ENCODE measurements around the gene CAD. TPM values are rescaled to one million over a fixed set of nuclear protein-coding genes. Genes with fewer than 3 reads are reported as not detected.
A peak's percentile ranks its signal among the peaks of the same experiment; 100 is the strongest.
"Not testable (repeated sequence)": the region's sequence is repeated elsewhere in the genome, so short reads cannot be mapped to it uniquely, and the experiment has no call there.

Gene CAD
- total RNA-seq, 2 donors from 2014 or later: 18.4 to 36.9 TPM

DNA sequence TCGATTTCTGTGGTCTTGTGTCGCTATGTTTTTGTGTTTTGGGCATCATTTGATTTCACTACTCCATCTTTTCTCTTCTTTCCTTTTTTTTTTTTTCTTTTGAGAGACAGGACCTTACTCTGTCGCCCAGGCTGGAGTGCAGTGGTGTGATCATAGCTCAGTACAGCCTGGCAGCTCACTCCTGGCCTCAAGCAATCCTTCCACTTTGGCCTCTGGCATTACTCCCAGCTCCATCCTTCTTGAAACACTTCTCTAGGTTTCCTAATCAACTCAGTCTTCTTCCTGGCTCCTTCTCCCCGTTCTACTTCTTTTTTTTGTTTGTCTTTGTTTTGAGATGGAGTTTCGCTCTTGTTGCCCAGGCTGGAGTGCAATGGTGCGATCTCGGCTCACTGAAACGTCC, 41.8 kb upstream of the CAD start:
- no peaks in the 10 kb centered on the region for H3K9me3 ChIP-seq
- intact Hi-C loops (cut with DNase I): no loop called here
- no peak for ATAC-seq
- 57 to 61% methylated on average over 8 of the region's 8 CpGs for WGBS, 2 donors
- peak in 1 of 4 donors; percentile 9 for DNase-seq
- TF ChIP-seq POLR2A (IDR thresholded peaks at IDR 0.05): no peak
- TF ChIP-seq, protein P1, sequence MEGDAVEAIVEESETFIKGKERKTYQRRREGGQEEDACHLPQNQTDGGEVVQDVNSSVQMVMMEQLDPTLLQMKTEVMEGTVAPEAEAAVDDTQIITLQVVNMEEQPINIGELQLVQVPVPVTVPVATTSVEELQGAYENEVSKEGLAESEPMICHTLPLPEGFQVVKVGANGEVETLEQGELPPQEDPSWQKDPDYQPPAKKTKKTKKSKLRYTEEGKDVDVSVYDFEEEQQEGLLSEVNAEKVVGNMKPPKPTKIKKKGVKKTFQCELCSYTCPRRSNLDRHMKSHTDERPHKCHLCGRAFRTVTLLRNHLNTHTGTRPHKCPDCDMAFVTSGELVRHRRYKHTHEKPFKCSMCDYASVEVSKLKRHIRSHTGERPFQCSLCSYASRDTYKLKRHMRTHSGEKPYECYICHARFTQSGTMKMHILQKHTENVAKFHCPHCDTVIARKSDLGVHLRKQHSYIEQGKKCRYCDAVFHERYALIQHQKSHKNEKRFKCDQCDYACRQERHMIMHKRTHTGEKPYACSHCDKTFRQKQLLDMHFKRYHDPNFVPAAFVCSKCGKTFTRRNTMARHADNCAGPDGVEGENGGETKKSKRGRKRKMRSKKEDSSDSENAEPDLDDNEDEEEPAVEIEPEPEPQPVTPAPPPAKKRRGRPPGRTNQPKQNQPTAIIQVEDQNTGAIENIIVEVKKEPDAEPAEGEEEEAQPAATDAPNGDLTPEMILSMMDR (IDR thresholded peaks at IDR 0.05): no peak
- no peak overlapping the region for H3K27ac ChIP-seq
- no peak overlapping the region for H3K4me3 ChIP-seq
- H3K36me3 ChIP-seq (replicated peaks in 1 of 2; ENCODE audit: insufficient read depth in 1 of 2, low read depth in 2 of 2): no peaks in the 10 kb centered on the region
- H3K27me3 ChIP-seq: peaks cover 0 to 18% of the 10 kb centered on the region in 2 donors
- H3K4me1 ChIP-seq: peaks cover 5% of the 10 kb centered on the region

DNA sequence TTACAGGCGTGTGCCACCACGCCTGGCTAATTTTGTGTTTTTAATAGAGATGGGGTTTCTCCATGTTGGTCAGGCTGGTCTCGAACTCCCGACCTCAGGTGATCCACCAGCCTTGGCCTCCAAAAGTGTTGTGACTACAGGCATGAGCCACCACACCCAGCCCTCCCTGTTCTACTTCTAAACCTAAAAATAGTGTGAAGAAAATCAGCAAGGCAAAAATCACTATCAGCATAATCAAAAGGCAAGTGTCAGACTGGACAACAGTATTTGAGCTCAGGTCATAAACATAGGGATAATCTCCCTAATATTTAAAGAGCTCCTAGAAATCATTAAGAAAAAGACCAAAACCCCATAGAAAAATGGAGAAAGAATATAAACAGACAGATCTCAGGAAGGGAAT, 41.4 kb upstream of the CAD start:
- DNase-seq; H3K27ac ChIP-seq; H3K4me1 ChIP-seq; ATAC-seq; H3K9me3 ChIP-seq; intact Hi-C loops (cut with DNase I); H3K36me3 ChIP-seq (replicated peaks in 1 of 2; ENCODE audit: insufficient read depth in 1 of 2, low read depth in 2 of 2); H3K4me3 ChIP-seq: not testable (repeated sequence)
- H3K27me3 ChIP-seq: peaks cover 0 to 18% of the 10 kb centered on the region in 2 donors
- 73 to 88% methylated on average over 2 to 4 of the region's 4 CpGs for WGBS, 2 donors

DNA sequence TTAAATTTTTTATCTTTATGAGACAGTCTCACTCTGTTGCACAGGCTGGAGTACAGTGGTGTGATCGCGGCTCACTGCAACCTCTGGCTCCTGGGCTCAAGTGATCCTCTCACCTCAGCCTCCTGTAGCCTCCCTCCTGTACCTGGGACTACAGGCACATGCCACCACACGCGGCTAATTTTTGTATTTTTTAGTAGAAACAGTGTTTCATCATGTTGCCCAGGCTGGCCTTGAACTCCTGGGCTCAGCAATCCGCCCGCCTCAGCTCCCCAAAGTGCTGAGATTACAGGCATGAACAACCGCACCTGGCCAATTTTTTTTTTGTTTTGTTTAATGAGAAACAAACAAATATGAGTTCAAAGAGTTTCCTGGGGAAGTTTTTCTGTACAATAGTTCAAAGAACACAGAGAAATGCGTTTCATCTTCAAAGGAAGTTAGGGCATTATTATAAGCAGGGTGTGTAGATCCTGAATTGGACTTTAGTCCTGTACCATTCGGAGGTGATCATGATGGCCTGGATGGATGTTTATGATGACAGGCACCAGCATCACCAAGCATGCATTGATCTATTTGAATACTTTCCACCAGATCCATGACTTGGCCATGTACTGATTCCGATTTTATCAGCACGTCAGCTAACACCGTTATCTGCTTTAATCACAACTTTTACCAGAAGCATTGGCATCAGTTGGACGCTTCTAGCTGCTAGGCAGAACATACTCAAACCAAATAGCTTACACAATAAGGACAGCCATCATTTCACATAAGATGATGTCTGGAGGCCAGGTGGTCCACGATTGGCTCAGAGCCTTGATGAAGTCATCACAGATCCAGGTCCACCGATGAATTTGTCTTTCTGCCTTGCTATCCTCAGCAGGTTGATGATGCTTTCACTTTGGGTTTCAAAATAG, 39.5 kb upstream of the CAD start:
- Histone ChIP-seq H3K4me3 (no peak overlapping the region), H3K4me1 (no peaks in the 10 kb centered on the region), H3K27me3 (peaks cover 0 to 18% of the 10 kb centered on the region in 2 donors), H3K36me3 (replicated peaks in 1 of 2; ENCODE audit: insufficient read depth in 1 of 2, low read depth in 2 of 2) (no peaks in the 10 kb centered on the region), H3K9me3 (no peaks in the 10 kb centered on the region), H3K27ac (no peak overlapping the region)
- WGBS, 2 donors: 55% methylated on average over 15 of the region's 15 CpGs
- no peak for ATAC-seq
- TF ChIP-seq, protein P1 (IDR thresholded peaks at IDR 0.05): no peak
- TF ChIP-seq POLR2A (IDR thresholded peaks at IDR 0.05): no peak
- intact Hi-C loops (cut with DNase I): no loop called here
- no peak for DNase-seq

DNA sequence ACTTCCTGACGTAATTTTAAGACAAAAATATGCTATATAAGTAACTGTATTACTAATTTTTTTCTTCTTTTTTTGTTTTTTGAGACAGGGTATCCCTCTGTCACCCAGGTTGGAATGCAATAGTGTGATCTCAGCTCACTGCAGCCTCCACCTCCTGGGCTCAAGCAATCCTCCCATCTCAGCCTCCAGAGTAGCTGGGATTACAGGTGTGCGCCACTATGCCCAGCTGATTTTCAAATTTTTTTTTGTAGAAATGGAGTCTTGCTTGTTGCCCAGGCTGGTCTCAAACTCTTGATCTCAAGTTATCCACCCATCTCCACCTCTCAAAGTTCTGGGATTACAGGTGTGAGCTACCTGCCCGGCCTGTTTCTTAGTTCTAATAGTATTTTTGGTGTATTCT, 38.7 kb upstream of the CAD start:
- H3K27me3 ChIP-seq: peaks cover 0 to 18% of the 10 kb centered on the region in 2 donors
- no peak overlapping the region for H3K4me3 ChIP-seq
- H3K27ac ChIP-seq: no peak overlapping the region
- intact Hi-C loops (cut with DNase I): no loop called here
- H3K36me3 ChIP-seq (replicated peaks in 1 of 2; ENCODE audit: insufficient read depth in 1 of 2, low read depth in 2 of 2): no peaks in the 10 kb centered on the region
- TF ChIP-seq, protein P1 (IDR thresholded peaks at IDR 0.05): no peak
- no peak for TF ChIP-seq POLR2A (IDR thresholded peaks at IDR 0.05)
- DNase-seq (no peak), ATAC-seq (no peak)
- 71 to 81% methylated on average over 3 of the region's 3 CpGs for WGBS, 2 donors
- no peaks in the 10 kb centered on the region for H3K4me1 ChIP-seq
- no peaks in the 10 kb centered on the region for H3K9me3 ChIP-seq

DNA sequence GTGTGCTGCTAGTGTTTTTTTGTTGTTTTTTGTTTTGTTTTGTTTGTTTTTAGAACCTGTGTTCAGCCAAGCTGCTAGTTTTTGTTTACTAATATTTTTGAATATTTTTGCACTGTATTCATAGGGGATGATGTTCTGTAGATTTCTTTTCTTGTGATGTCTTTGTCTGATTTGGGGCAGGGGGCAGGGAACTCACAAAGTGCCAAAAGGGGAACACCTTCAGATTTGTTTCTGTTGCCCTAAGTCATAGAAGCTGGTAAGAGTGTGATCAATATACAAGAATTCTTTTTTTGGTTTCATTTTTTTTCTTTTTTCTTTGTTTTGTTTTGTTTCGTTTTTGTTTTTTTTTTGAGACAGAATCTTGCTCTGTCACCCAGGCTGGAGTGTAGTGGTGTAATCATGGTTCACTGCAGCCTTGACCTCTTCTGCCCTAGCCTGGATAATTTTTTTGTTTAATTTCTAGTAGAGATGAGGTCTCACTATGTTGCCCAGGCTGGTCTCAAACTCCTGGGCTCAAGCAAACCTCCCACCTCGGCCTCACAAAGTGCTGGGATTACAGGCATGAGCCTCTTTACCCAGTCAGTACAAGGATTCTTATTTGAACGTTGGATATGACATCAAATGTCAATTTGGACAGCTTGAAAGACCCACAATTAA, 37.7 kb upstream of the CAD start:
- Histone ChIP-seq H3K27ac (no peak overlapping the region), H3K4me3 (no peak overlapping the region), H3K9me3 (no peaks in the 10 kb centered on the region), H3K27me3 (peaks cover 0 to 18% of the 10 kb centered on the region in 2 donors), H3K36me3 (replicated peaks in 1 of 2; ENCODE audit: insufficient read depth in 1 of 2, low read depth in 2 of 2) (no peaks in the 10 kb centered on the region), H3K4me1 (no peaks in the 10 kb centered on the region)
- DNase-seq (no peak), ATAC-seq (no peak)
- intact Hi-C loops (cut with DNase I): no loop called here
- 39 to 46% methylated on average over 3 of the region's 3 CpGs for WGBS, 2 donors
- TF ChIP-seq, protein P1 (IDR thresholded peaks at IDR 0.05): no peak
- no peak for TF ChIP-seq POLR2A (IDR thresholded peaks at IDR 0.05)
